Erythroblast (primary cell): ENCODE measurements around the gene TMEM187.

Experiments
- GATA1 ChIP-seq: IDR thresholded peaks from 2 replicates; pipeline ENCODE4 v1.6.1; 2011; ENCODE audit warnings: low read depth, mild to moderate bottlenecking, control low read depth, low read length, moderate library complexity
- POLR2A ChIP-seq: IDR thresholded peaks from 2 replicates; pipeline ENCODE4 v1.6.1; 2011; ENCODE audit warnings: mild to moderate bottlenecking, low read length

- TF ChIP-seq POLR2A (no peak), GATA1 (no peak)
These were observed 2.6 kb upstream of the TMEM187 start for GRCh38 chrX:153969904-153970356.
